ENCODE results near the gene GNA14. TPM values are rescaled to one million over a fixed set of nuclear protein-coding genes. Genes with fewer than 3 reads are reported as not detected.
A peak's percentile ranks its signal among the peaks of the same experiment; 100 is the strongest.

The GNA14 gene
- total and polyA plus RNA-seq, 8 donors, result 4.3 to 12.8 (median 10.1) TPM

GRCh38 chr9:77544546-77544945, 103.6 kb downstream of the GNA14 start:
- Histone ChIP-seq H3K4me3 (no peak overlapping the region), H3K27me3 (no peaks in the 10 kb centered on the region), H3K9me3 (peaks cover 0 to 23% of the 10 kb centered on the region in 2 donors), H3K4me1 (no peaks in the 10 kb centered on the region), H3K36me3 (no peaks in the 10 kb centered on the region), H3K27ac (no peak overlapping the region)
- DNase-seq (no peak), ATAC-seq (no peak)
- TF ChIP-seq CTCF (IDR thresholded peaks at IDR 0.05), result no peak
- intact Hi-C loops (cut with DNase I), result no loop called here

GRCh38 chr9:77543131-77543822, 104.8 kb downstream of the GNA14 start:
- DNase-seq (no peak), ATAC-seq (no peak)
- Histone ChIP-seq H3K4me1 (no peaks in the 10 kb centered on the region), H3K27ac (no peak overlapping the region), H3K27me3 (no peaks in the 10 kb centered on the region), H3K9me3 (peaks cover 0 to 23% of the 10 kb centered on the region in 2 donors), H3K4me3 (no peak overlapping the region), H3K36me3 (no peaks in the 10 kb centered on the region)
- no peak for TF ChIP-seq CTCF (IDR thresholded peaks at IDR 0.05)
- intact Hi-C loops (cut with DNase I), result no loop called here

- DNase-seq (no peak), ATAC-seq (no peak)
- intact Hi-C loops (cut with DNase I), result no loop called here
- Histone ChIP-seq H3K27ac (no peak overlapping the region), H3K9me3 (peaks cover 0 to 23% of the 10 kb centered on the region in 2 donors), H3K4me3 (no peak overlapping the region), H3K27me3 (no peaks in the 10 kb centered on the region), H3K36me3 (no peaks in the 10 kb centered on the region), H3K4me1 (no peaks in the 10 kb centered on the region)
- no peak for TF ChIP-seq CTCF (IDR thresholded peaks at IDR 0.05)
These were observed 106.5 kb downstream of the GNA14 start for GRCh38 chr9:77541600-77541999.

GRCh38 chr9:77541055-77541454, 107.1 kb downstream of the GNA14 start:
- DNase-seq (no peak), ATAC-seq (no peak)
- no peaks in the 10 kb centered on the region for H3K4me1 ChIP-seq
- H3K4me3 ChIP-seq, result no peak overlapping the region
- TF ChIP-seq CTCF (IDR thresholded peaks at IDR 0.05), result no peak
- intact Hi-C loops (cut with DNase I), result no loop called here
- H3K27ac ChIP-seq, result no peak overlapping the region
- peaks cover 0 to 23% of the 10 kb centered on the region in 2 donors for H3K9me3 ChIP-seq
- no peaks in the 10 kb centered on the region for H3K27me3 ChIP-seq
- H3K36me3 ChIP-seq, result no peaks in the 10 kb centered on the region

- peak overlapping the region in 1 of 2 donors; percentile 55 for H3K27ac ChIP-seq
- H3K9me3 ChIP-seq, result no peaks in the 10 kb centered on the region
- no peak overlapping the region for H3K4me3 ChIP-seq
- DNase-seq (no peak), ATAC-seq (peak; percentile 18)
- intact Hi-C loops (cut with DNase I), result no loop called here
- no peaks in the 10 kb centered on the region for H3K27me3 ChIP-seq
- H3K4me1 ChIP-seq, result no peaks in the 10 kb centered on the region
- TF ChIP-seq CTCF (IDR thresholded peaks at IDR 0.05), result no peak
- H3K36me3 ChIP-seq, result no peaks in the 10 kb centered on the region
These were observed 113.6 kb downstream of the GNA14 start for GRCh38 chr9:77534376-77535057.
